HFFc6 (cell line): ENCODE results near the gene CHD3. TPM values are rescaled to one million over a fixed set of nuclear protein-coding genes. Genes with fewer than 3 reads are reported as not detected.

Experiments used
- DNase-seq: peaks from one replicate; pipeline ENCODE4 v3.0.0-alpha.2; 2018
- H3K27ac Mint-ChIP-seq: 2 replicates; pipeline ENCODE4 v1.8.0; 2020; ENCODE audit warnings: mild to moderate bottlenecking, mixed read lengths
- H3K27me3 Mint-ChIP-seq: 2 replicates; pipeline ENCODE4 v1.8.0; 2021; ENCODE audit warnings: mild to moderate bottlenecking, moderate library complexity, mixed read lengths; ENCODE audit not compliant: insufficient read depth
- H3K36me3 Mint-ChIP-seq: 2 replicates; pipeline ENCODE4 v1.8.0; 2021; ENCODE audit warnings: low read depth, mixed read lengths
- H3K4me1 Mint-ChIP-seq: 2 replicates; pipeline ENCODE4 v1.8.0; 2020; ENCODE audit warnings: low read depth, mixed read lengths
- H3K4me3 Mint-ChIP-seq: 2 replicates; pipeline ENCODE4 v1.8.0; 2020; ENCODE audit warnings: mild to moderate bottlenecking, moderate library complexity, mixed read lengths
- H3K9me3 Mint-ChIP-seq: 2 replicates; pipeline ENCODE4 v1.8.0; 2020; ENCODE audit warnings: mild to moderate bottlenecking, mixed read lengths
- total RNA-seq, 6 experiments: library from RNA; stranded (reverse); fragmentation: NEBNext Ultra II Directional; extraction: Animal tissue kit (Norgen Biotek cat#: 25700); gene quantifications; 2 replicates in 1 of 6; 3 replicates in 5 of 6; pipeline ENCODE4 v1.2.3, GENCODE V29; 2021
- TF ChIP-seq, protein P1 (sequence below): fragments of 200-600 bp; sonication (generic); IDR thresholded peaks from 2 replicates; pipeline ENCODE4 v1.5.0; 2021; ENCODE audit warnings: antibody characterized with exemption, mild to moderate bottlenecking

CHD3 gene
- total RNA-seq, 6 experiments from 2014 or later, result 83.3 to 112 (median 110) TPM

DNA sequence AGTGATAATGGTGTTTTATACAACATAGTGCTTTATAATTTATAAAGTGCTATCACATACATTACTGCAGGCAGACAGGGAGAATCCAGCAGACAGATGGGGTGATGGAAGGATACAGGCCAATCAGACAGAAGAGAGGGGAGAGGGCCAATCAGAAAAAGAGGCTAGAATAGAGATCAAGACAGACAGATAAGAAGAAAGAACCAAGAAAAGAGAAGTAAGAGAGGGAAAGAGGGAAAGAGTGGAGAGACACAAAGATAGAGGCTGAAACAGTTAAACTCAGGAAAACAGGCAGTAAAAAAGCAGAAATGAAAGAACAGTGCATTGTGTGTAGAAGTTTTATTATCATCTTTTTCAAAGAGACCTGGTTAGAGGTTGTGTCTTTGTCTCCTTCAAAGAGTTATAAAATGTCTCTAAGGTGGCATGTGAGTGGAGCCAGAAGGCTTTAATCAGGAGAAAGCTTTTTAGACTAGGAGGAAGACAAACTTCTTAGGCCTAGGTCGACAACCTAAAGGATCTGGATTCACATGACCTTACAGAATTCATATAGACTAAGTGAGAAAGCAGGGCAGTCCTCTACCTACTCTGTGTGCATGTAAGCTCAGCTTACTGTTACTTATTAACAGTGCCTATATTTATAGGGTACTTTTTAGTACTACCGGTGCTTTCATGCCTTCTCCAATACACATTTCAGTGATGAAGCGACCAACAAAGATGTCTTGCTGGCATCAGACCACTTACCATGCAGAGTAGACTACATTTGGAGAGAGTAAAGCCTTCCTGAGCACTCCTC, 8.3 kb upstream of the CHD3 start:
- H3K4me3 Mint-ChIP-seq, result no peak overlapping the region
- H3K27ac Mint-ChIP-seq, result no peak overlapping the region
- no peaks in the 10 kb centered on the region for H3K27me3 Mint-ChIP-seq
- no peaks in the 10 kb centered on the region; the same call in 1 of the 2 replicates for H3K36me3 Mint-ChIP-seq
- TF ChIP-seq, protein P1, sequence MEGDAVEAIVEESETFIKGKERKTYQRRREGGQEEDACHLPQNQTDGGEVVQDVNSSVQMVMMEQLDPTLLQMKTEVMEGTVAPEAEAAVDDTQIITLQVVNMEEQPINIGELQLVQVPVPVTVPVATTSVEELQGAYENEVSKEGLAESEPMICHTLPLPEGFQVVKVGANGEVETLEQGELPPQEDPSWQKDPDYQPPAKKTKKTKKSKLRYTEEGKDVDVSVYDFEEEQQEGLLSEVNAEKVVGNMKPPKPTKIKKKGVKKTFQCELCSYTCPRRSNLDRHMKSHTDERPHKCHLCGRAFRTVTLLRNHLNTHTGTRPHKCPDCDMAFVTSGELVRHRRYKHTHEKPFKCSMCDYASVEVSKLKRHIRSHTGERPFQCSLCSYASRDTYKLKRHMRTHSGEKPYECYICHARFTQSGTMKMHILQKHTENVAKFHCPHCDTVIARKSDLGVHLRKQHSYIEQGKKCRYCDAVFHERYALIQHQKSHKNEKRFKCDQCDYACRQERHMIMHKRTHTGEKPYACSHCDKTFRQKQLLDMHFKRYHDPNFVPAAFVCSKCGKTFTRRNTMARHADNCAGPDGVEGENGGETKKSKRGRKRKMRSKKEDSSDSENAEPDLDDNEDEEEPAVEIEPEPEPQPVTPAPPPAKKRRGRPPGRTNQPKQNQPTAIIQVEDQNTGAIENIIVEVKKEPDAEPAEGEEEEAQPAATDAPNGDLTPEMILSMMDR, result no peak
- peaks cover 5% of the 10 kb centered on the region for H3K4me1 Mint-ChIP-seq
- no peaks in the 10 kb centered on the region for H3K9me3 Mint-ChIP-seq
- DNase-seq, result no peak

DNA sequence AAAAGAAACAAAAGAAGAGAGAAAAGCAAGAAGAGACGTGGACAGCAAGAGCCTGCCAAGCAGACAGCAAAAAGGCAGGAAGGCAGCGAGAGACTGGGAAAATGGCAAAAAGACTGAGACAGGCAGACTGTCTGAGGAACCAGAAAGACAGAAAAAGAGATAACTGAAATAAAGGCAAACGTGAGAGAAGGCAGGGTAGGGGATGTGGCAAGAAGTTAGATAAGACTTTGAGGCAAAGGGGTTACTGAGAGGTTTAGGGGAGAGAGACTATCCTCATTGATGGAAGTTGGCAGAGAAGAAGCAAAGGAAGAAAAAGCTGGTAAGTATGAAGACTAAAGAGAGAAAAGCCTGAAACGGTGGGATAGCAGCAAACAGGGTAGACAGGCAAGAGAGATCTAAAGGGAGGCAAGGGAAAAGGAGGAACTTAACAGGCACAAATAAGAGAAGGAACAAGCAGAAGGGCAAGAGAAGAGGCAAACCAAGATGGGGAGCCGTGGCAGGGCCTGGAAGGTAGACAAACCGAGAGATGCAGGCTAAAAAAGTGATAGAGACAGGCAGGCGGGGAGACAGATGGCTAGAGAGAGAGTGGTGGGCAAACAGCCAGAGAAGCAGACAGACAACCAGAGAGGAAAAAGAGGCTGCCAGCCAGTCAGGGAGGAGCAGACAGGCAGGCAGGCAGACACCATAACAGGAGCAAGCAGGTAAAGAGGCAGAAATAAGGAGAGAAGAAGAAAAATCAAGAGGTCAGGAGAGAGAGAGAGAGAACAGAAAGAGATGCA, 7.1 kb upstream of the CHD3 start:
- DNase-seq, result no peak
- no peak overlapping the region for H3K4me3 Mint-ChIP-seq
- no peaks in the 10 kb centered on the region for H3K9me3 Mint-ChIP-seq
- H3K36me3 Mint-ChIP-seq, result no peaks in the 10 kb centered on the region
- H3K4me1 Mint-ChIP-seq, result peaks cover 5% of the 10 kb centered on the region
- TF ChIP-seq, protein P1, result no peak
- H3K27ac Mint-ChIP-seq, result no peak overlapping the region
- peaks cover 2% of the 10 kb centered on the region; the same call in 1 of the 2 replicates for H3K27me3 Mint-ChIP-seq

DNA sequence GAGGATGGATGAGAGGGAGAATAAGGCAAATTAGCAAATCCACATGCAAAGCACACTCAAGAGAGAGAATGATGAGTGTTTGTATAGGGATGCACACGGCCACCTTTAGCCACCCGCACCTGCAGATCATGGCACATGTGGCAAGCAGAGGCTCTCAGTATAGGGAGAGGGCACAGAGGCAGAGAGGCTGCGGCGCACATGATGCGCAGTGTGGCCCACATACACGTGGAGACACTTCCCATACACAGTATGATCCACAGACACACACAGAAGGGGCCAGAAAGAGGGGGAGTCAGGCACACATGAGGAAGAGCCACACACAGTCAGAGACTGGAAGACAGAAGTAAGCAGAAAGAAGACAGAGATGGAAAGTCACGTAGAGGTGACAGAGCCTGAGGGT, 6.5 kb upstream of the CHD3 start:
- no peaks in the 10 kb centered on the region for H3K9me3 Mint-ChIP-seq
- TF ChIP-seq, protein P1, result no peak

DNA sequence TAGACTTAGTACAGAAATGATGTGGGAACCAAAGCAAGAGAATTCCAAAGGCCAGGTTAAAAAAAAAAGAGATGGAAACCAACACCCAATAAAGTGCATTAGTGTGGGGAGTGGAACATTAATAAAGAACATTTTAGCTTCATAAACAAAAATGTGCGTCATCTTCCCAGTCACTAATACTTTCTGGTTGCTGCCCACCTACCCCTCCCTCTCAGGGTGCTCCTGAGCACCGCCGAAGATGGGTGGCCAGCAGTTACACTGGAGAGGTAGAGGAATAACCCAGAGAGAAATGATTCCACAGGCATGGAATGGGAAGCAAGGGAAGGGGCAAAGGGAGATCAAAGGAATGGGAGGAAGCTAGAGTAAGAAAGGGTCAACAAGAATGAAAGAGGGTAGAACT, 6.0 kb upstream of the CHD3 start:
- no peak overlapping the region for H3K4me3 Mint-ChIP-seq
- no peak for DNase-seq
- no peaks in the 10 kb centered on the region for H3K9me3 Mint-ChIP-seq
- H3K27me3 Mint-ChIP-seq, result peaks cover 2% of the 10 kb centered on the region; the same call in 1 of the 2 replicates
- H3K27ac Mint-ChIP-seq, result no peak overlapping the region
- peaks cover 5% of the 10 kb centered on the region for H3K4me1 Mint-ChIP-seq
- H3K36me3 Mint-ChIP-seq, result no peaks in the 10 kb centered on the region
- TF ChIP-seq, protein P1, result no peak

More for the DNA sequence above, 6.5 kb upstream of the CHD3 start:
- H3K27ac Mint-ChIP-seq, result no peak overlapping the region
- H3K4me1 Mint-ChIP-seq, result peaks cover 5% of the 10 kb centered on the region
- no peak overlapping the region for H3K4me3 Mint-ChIP-seq
- DNase-seq, result no peak
- peaks cover 2% of the 10 kb centered on the region; the same call in 1 of the 2 replicates for H3K27me3 Mint-ChIP-seq
- H3K36me3 Mint-ChIP-seq, result no peaks in the 10 kb centered on the region

DNA sequence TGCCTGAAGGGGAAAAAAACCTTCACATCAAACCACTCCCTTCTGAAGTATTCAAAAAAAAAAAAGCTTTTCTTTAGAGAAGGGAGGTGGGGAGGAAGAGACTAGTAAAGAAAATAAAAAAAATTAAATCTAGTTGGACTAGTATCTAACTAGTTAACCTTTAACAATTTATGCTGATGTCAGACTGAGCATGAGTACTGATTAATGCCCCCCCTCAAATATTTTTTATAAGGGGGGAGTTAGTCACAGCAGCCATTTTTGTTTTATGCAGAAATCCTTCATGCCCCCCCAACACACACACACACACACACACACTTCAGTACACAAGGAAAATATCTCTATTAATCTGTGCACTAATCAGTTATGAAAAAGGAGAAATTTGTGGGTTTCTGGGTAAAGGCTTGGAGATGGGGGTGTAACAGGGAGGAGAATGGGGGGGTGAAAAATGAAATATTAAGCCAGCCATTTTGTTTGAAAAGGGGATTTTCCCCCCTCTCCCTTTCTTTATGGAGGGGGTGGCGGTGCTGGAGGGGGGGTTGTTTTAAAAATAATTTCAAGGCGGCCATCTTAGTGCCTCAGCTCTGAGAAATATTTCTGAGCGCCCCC, 4.7 kb upstream of the CHD3 start:
- Mint-ChIP-seq H3K27me3 (peaks cover 2% of the 10 kb centered on the region; the same call in 1 of the 2 replicates), H3K4me1 (peaks cover 5% of the 10 kb centered on the region), H3K36me3 (no peaks in the 10 kb centered on the region), H3K9me3 (no peaks in the 10 kb centered on the region), H3K27ac (peak overlapping the region; percentile 89), H3K4me3 (no peak overlapping the region; the same call in 1 of the 2 replicates)
- no peak for DNase-seq
- TF ChIP-seq, protein P1, result no peak
